Fibroblast of the aortic adventitia (primary cell): Measurements from ENCODE around the gene PHYKPL. TPM values are rescaled to one million over a fixed set of nuclear protein-coding genes. Genes with fewer than 3 reads are reported as not detected.

Source experiments
- DNase-seq: peaks from one replicate; pipeline ENCODE4 v3.0.0-alpha.2; 2010; ENCODE audit warnings: low read depth
- H3K4me3 ChIP-seq: 2 replicates; pipeline ENCODE4 v1.5.1; 2011; ENCODE audit warnings: low read depth, mild to moderate bottlenecking, control low read depth, low read length, moderate library complexity
- CTCF ChIP-seq: IDR thresholded peaks from 2 replicates; pipeline ENCODE4 v1.5.1; 2011; ENCODE audit warnings: mild to moderate bottlenecking, low read length, control low read depth, inconsistent platforms; ENCODE audit not compliant: insufficient read depth
- total RNA-seq: library from RNA; depleted of rRNA; stranded (reverse); fragments of >200 nt; gene quantifications from 2 replicates; pipeline ENCODE4 v1.2.3, GENCODE V29; 2012; ENCODE audit warnings: low replicate concordance

Gene PHYKPL
- 25.0 and 27.9 TPM in 2 replicates for total RNA-seq

- peak; percentile 61 for DNase-seq
- TF ChIP-seq CTCF: peak; percentile 7
- H3K4me3 ChIP-seq: peak within 1 kb of the TSS; percentile 95
Measured at GRCh38 chr5:178232124-178232919, at the start of gene PHYKPL. PHYKPL (minus strand) TSS chr5:178232802; CDS start chr5:178232550, 252 bp downstream.

GRCh38 chr5:178282391-178282790 is 49.8 kb upstream of the PHYKPL start:
- H3K4me3 ChIP-seq: no peak overlapping the region
- no peak for DNase-seq
- no peak for TF ChIP-seq CTCF

- TF ChIP-seq CTCF: no peak
- no peak for DNase-seq
- H3K4me3 ChIP-seq: no peak overlapping the region
Measured at GRCh38 chr5:178281331-178281730, 48.7 kb upstream of the PHYKPL start.

GRCh38 chr5:178280631-178281030 is 48.0 kb upstream of the PHYKPL start:
- DNase-seq: no peak
- H3K4me3 ChIP-seq: no peak overlapping the region
- TF ChIP-seq CTCF: no peak

GRCh38 chr5:178279723-178280438 is 47.3 kb upstream of the PHYKPL start:
- DNase-seq: peak; percentile 66
- TF ChIP-seq CTCF: peak; percentile 79
- no peak overlapping the region for H3K4me3 ChIP-seq

GRCh38 chr5:178279026-178279722 is 46.6 kb upstream of the PHYKPL start:
- no peak for TF ChIP-seq CTCF
- no peak for DNase-seq
- H3K4me3 ChIP-seq: no peak overlapping the region
